ENCODE data around the gene GNE. TPM values are rescaled to one million over a fixed set of nuclear protein-coding genes. Genes with fewer than 3 reads are reported as not detected.

The GNE gene
- polyA plus RNA-seq, 3 donors = 4.1 to 5.0 (median 4.5) TPM

- no peaks in the 10 kb centered on the region for H3K36me3 ChIP-seq (replicated peaks in 1 of 2; ENCODE audit: control insufficient read depth in 1 of 2, insufficient read depth in 2 of 2, low read length in 2 of 2)
- H4K20me1 ChIP-seq (ENCODE audit: insufficient read depth, low read length) = no peaks in the 10 kb centered on the region
- no peak overlapping the region for H3K4me3 ChIP-seq (replicated peaks in 1 of 3; ENCODE audit: low read depth in 2 of 3, low read length in 3 of 3)
- no peaks in the 10 kb centered on the region for H3K9me3 ChIP-seq (replicated peaks in 1 of 2; ENCODE audit: control insufficient read depth in 1 of 2, insufficient read depth in 1 of 2, low read length in 2 of 2)
- H3K79me2 ChIP-seq (ENCODE audit: insufficient read depth, low read length) = no peaks in the 10 kb centered on the region
- Mint-ChIP-seq H3K9me3 (no peaks in the 10 kb centered on the region), H3K27ac (peak overlapping the region in 2 of 7 donors; percentile 36 to 71), H3K36me3 (no peaks in the 10 kb centered on the region), H3K4me1 (peaks cover 37% of the 10 kb centered on the region), H3K27me3 (ENCODE audit: low read depth in 3 of 3) (peaks cover 5 to 18% (median 7%) of the 10 kb centered on the region in 3 donors), H3K4me3 (peak overlapping the region; percentile 10 to 30)
- intact Hi-C loops (cut with micrococcal nuclease) = loop anchor here (5.0 to 10.0 kb wide), 2 partner anchors 42 to 135 kb away; partner anchors contain the start of gene RECK (in 2 of the 2)
- H3K4me2 ChIP-seq (replicated peaks; ENCODE audit: extremely low read depth, low read length, poor library complexity, severe bottlenecking) = no peak overlapping the region
- 51% methylated on average over 17 of the region's 17 CpGs for WGBS (ENCODE audit: insufficient coverage)
- no peak for TF ChIP-seq CTCF (IDR thresholded peaks at IDR 0.05)
- H2AFZ ChIP-seq (ENCODE audit: insufficient read depth, low read depth, low read length, poor library complexity, severe bottlenecking) = no peak overlapping the region
- H3K9ac ChIP-seq (ENCODE audit: insufficient read depth, low read length, poor library complexity, severe bottlenecking) = no peak overlapping the region
- peak in 2 of 3 donors; percentile 54 to 75 for DNase-seq
- no peaks in the 10 kb centered on the region for H3K27me3 ChIP-seq (ENCODE audit: control insufficient read depth in 2 of 2, insufficient read depth in 2 of 2, low read length in 2 of 2)
- H3K27ac ChIP-seq (ENCODE audit: low read depth in 1 of 2, low read length in 2 of 2) = no peak overlapping the region
- peaks cover 18 to 28% of the 10 kb centered on the region in 2 donors for H3K4me1 ChIP-seq (ENCODE audit: control insufficient read depth in 1 of 2, insufficient read depth in 2 of 2, low read length in 2 of 2)
Measured at GRCh38 chr9:36169708-36170107, 88.5 kb downstream of the GNE start.

- 95% methylated on average over 4 of the region's 6 CpGs for WGBS (ENCODE audit: insufficient coverage)
- Mint-ChIP-seq H3K4me3 (peak within 1 kb of the TSS; percentile 10 to 30), H3K27ac (peak within 1 kb of the TSS in 4 of 7 donors; percentile 7 to 71 (median 36)), H3K9me3 (no peaks in the 10 kb centered on the region), H3K27me3 (ENCODE audit: low read depth in 3 of 3) (peaks cover 7 to 18% (median 7%) of the 10 kb centered on the region in 3 donors), H3K36me3 (peaks cover under 1 to 3% of the 10 kb centered on the region in 2 donors), H3K4me1 (peaks cover 41% of the 10 kb centered on the region)
- no peak within 1 kb of the TSS for H3K9ac ChIP-seq (ENCODE audit: insufficient read depth, low read length, poor library complexity, severe bottlenecking)
- TF ChIP-seq CTCF (IDR thresholded peaks at IDR 0.05) = no peak
- H3K36me3 ChIP-seq (replicated peaks in 1 of 2; ENCODE audit: control insufficient read depth in 1 of 2, insufficient read depth in 2 of 2, low read length in 2 of 2) = no peaks in the 10 kb centered on the region
- no peaks in the 10 kb centered on the region for H3K79me2 ChIP-seq (ENCODE audit: insufficient read depth, low read length)
- no peaks in the 10 kb centered on the region for H4K20me1 ChIP-seq (ENCODE audit: insufficient read depth, low read length)
- peaks cover 18 to 28% of the 10 kb centered on the region in 2 donors for H3K4me1 ChIP-seq (ENCODE audit: control insufficient read depth in 1 of 2, insufficient read depth in 2 of 2, low read length in 2 of 2)
- H3K4me3 ChIP-seq (replicated peaks in 1 of 3; ENCODE audit: low read depth in 2 of 3, low read length in 3 of 3) = no peak within 1 kb of the TSS
- H3K27me3 ChIP-seq (ENCODE audit: control insufficient read depth in 2 of 2, insufficient read depth in 2 of 2, low read length in 2 of 2) = no peaks in the 10 kb centered on the region
- no peak within 1 kb of the TSS for H3K27ac ChIP-seq (ENCODE audit: low read depth in 1 of 2, low read length in 2 of 2)
- H3K9me3 ChIP-seq (replicated peaks in 1 of 2; ENCODE audit: control insufficient read depth in 1 of 2, insufficient read depth in 1 of 2, low read length in 2 of 2) = no peaks in the 10 kb centered on the region
- intact Hi-C loops (cut with micrococcal nuclease) = loop anchor here (5.0 to 10.0 kb wide), 2 partner anchors 42 to 134 kb away; partner anchors contain the start of gene RECK (in 2 of the 2)
- no peak within 1 kb of the TSS for H3K4me2 ChIP-seq (replicated peaks; ENCODE audit: extremely low read depth, low read length, poor library complexity, severe bottlenecking)
- H2AFZ ChIP-seq (ENCODE audit: insufficient read depth, low read depth, low read length, poor library complexity, severe bottlenecking) = no peak within 1 kb of the TSS
- DNase-seq = no peak
Measured at GRCh38 chr9:36169166-36169565, 89.1 kb downstream of the GNE start, which contains the start of gene CCIN. Gene CCIN (plus strand): TSS chr9:36169388. CDS start chr9:36169503, 115 bp downstream.

All from CD14-positive monocyte (primary cell).